Measurements from ENCODE around the gene NGLY1. TPM values are rescaled to one million over a fixed set of nuclear protein-coding genes. Genes with fewer than 3 reads are reported as not detected.

Gene NGLY1
- total RNA-seq, 2 experiments from 2014 or later = 88.1 to 142 TPM

- Histone ChIP-seq H3K79me2 (ENCODE audit: insufficient read depth, low read depth, low read length) (peaks cover 22% of the 10 kb centered on the region; the same call in 1 of the 2 replicates), H4K20me1 (ENCODE audit: insufficient read depth, low read length) (no peaks in the 10 kb centered on the region), H3K9me3 (ENCODE audit: low read length) (no peaks in the 10 kb centered on the region), H3K27ac (ENCODE audit: low read depth, low read length, poor library complexity, severe bottlenecking) (no peak overlapping the region), H3K36me3 (ENCODE audit: insufficient read depth, low read length) (peaks cover 96% of the 10 kb centered on the region), H3K4me1 (ENCODE audit: insufficient read depth, low read length, poor library complexity, severe bottlenecking) (no peaks in the 10 kb centered on the region), H3K4me3 (ENCODE audit: low read depth, low read length, poor library complexity, severe bottlenecking) (no peak overlapping the region), H2AFZ (ENCODE audit: low read length) (no peak overlapping the region), H3K9me2 (ENCODE audit: insufficient read depth, low read length) (no peaks in the 10 kb centered on the region), H3K4me2 (ENCODE audit: low read length) (no peak overlapping the region)
- no peak for DNase-seq (ENCODE audit: low spot score)
- CTCF ChIA-PET (ENCODE audit: unreplicated experiment) = no interaction called here
- POLR2A ChIA-PET = interaction anchor here (0.8 to 1.6 kb wide), 3 partner anchors 29 to 102 kb away, joined by 3 to 6 read pairs (median 3); no protein-coding TSS in a partner anchor
- TF ChIP-seq EZH2phosphoT487 (IDR thresholded peaks at IDR 0.05; ENCODE audit: borderline replicate concordance, low read depth, low read length) (no peak), CTCF (conservative IDR thresholded peaks at IDR 0.05; ENCODE audit: low read length) (no peak)
- intact Hi-C loops (cut with micrococcal nuclease; ENCODE audit: unreplicated experiment) = no loop called here
- no TSS peak for BruUV-seq (replicated peaks)
Observed at GRCh38 chr3:25751725-25752124, 31.5 kb downstream of the NGLY1 start.

DNA sequence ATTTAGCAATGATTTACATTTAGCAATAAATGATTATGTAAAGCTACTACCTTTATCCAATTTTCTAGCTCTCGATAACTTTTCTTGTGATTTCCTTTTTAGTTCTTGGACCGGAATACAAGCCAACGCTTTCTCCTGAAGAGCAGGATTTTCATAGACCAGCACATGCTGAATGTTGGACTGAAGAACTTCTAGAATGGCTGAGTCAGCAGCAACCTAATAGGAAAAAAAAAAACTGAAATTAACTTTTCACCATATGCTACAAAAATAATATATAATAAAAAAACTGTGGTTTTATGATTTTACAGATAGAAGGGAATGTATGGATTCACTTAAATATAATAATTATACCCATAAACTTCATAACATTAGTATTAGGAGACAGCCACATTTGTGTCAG lies 32.2 kb downstream of the NGLY1 start:
- Histone ChIP-seq H4K20me1 (ENCODE audit: insufficient read depth, low read length) (no peaks in the 10 kb centered on the region), H3K27ac (ENCODE audit: low read depth, low read length, poor library complexity, severe bottlenecking) (no peak overlapping the region), H3K4me1 (ENCODE audit: insufficient read depth, low read length, poor library complexity, severe bottlenecking) (no peaks in the 10 kb centered on the region), H3K79me2 (ENCODE audit: insufficient read depth, low read depth, low read length) (peaks cover 22% of the 10 kb centered on the region; the same call in 1 of the 2 replicates), H3K9me3 (ENCODE audit: low read length) (no peaks in the 10 kb centered on the region), H2AFZ (ENCODE audit: low read length) (no peak overlapping the region), H3K4me3 (ENCODE audit: low read depth, low read length, poor library complexity, severe bottlenecking) (no peak overlapping the region), H3K9me2 (ENCODE audit: insufficient read depth, low read length) (no peaks in the 10 kb centered on the region), H3K36me3 (ENCODE audit: insufficient read depth, low read length) (peaks cover 96% of the 10 kb centered on the region), H3K4me2 (ENCODE audit: low read length) (no peak overlapping the region)
- TF ChIP-seq CTCF (conservative IDR thresholded peaks at IDR 0.05; ENCODE audit: low read length) = no peak
- no peak for TF ChIP-seq EZH2phosphoT487 (IDR thresholded peaks at IDR 0.05; ENCODE audit: borderline replicate concordance, low read depth, low read length)
- DNase-seq (ENCODE audit: low spot score) = no peak
- CTCF ChIA-PET (ENCODE audit: unreplicated experiment) = no interaction called here
- no TSS peak for BruUV-seq (replicated peaks)
- POLR2A ChIA-PET = interaction anchor here (1.6 kb wide), 1 partner anchor 100 kb away, joined by 3 read pairs; no protein-coding TSS in a partner anchor
- intact Hi-C loops (cut with micrococcal nuclease; ENCODE audit: unreplicated experiment) = no loop called here

GRCh38 chr3:25749031-25749581 lies 34.1 kb downstream of the NGLY1 start:
- H3K4me3 ChIP-seq (ENCODE audit: low read depth, low read length, poor library complexity, severe bottlenecking) = no peak overlapping the region
- peaks cover 96% of the 10 kb centered on the region for H3K36me3 ChIP-seq (ENCODE audit: insufficient read depth, low read length)
- no peak overlapping the region for H2AFZ ChIP-seq (ENCODE audit: low read length)
- DNase-seq (ENCODE audit: low spot score) = no peak
- TF ChIP-seq EZH2phosphoT487 (IDR thresholded peaks at IDR 0.05; ENCODE audit: borderline replicate concordance, low read depth, low read length) (no peak), CTCF (conservative IDR thresholded peaks at IDR 0.05; ENCODE audit: low read length) (no peak)
- H3K79me2 ChIP-seq (ENCODE audit: insufficient read depth, low read depth, low read length) = peaks cover 22% of the 10 kb centered on the region; the same call in 1 of the 2 replicates
- intact Hi-C loops (cut with micrococcal nuclease; ENCODE audit: unreplicated experiment) = no loop called here
- no peaks in the 10 kb centered on the region for H3K9me2 ChIP-seq (ENCODE audit: insufficient read depth, low read length)
- H3K4me2 ChIP-seq (ENCODE audit: low read length) = no peak overlapping the region
- no peaks in the 10 kb centered on the region for H3K4me1 ChIP-seq (ENCODE audit: insufficient read depth, low read length, poor library complexity, severe bottlenecking)
- H4K20me1 ChIP-seq (ENCODE audit: insufficient read depth, low read length) = no peaks in the 10 kb centered on the region
- CTCF ChIA-PET (ENCODE audit: unreplicated experiment) = no interaction called here
- no TSS peak for BruUV-seq (replicated peaks)
- H3K27ac ChIP-seq (ENCODE audit: low read depth, low read length, poor library complexity, severe bottlenecking) = no peak overlapping the region
- no peaks in the 10 kb centered on the region for H3K9me3 ChIP-seq (ENCODE audit: low read length)
- POLR2A ChIA-PET = interaction anchor here (0.5 kb wide), 1 partner anchor 15 kb away, joined by 4 read pairs; no protein-coding TSS in a partner anchor
